IMR-90 (cell line): ENCODE data around the gene CAPN10. TPM values are rescaled to one million over a fixed set of nuclear protein-coding genes. Genes with fewer than 3 reads are reported as not detected.

Experiments
- polyA plus RNA-seq, 3 experiments: library from polyadenylated mRNA; depleted of rRNA; stranded (reverse); fragments of >200 nt; gene quantifications; 2 replicates each; pipeline ENCODE4 v1.2.3, GENCODE V29; 2012; ENCODE audit warnings: low replicate concordance in 1 of 3
- total RNA-seq: library from RNA; depleted of rRNA; stranded (reverse); fragments of >200 nt; gene quantifications from 2 replicates; pipeline ENCODE4 v1.2.3, GENCODE V29; 2012; rRNA removed

CAPN10 gene
- total and polyA plus RNA-seq, 2 of the 4 experiments (the other 2 are of a cell fraction): 6.3 to 20.9 TPM

Other genes with a start within 250 kb of the CAPN10 start
- gene GPC1, start 151.1 kb upstream of the CAPN10 start, total RNA-seq: 16.0 and 18.6 TPM in 2 replicates
- 211 and 222 TPM in 2 replicates for gene GPC1, start 151.1 kb upstream of the CAPN10 start, polyA plus RNA-seq (2012; rRNA removed)
- gene ANKMY1, start 28.7 kb upstream of the CAPN10 start, total RNA-seq: 2.9 and 3.3 TPM in 2 replicates
- gene ANKMY1, start 28.7 kb upstream of the CAPN10 start, polyA plus RNA-seq (2012; rRNA removed): 4.1 and 5.5 TPM in 2 replicates
- gene DUSP28, start 26.4 kb upstream of the CAPN10 start, total RNA-seq: 1.1 and 2.5 TPM in 2 replicates
- 3.3 TPM in 2 replicates for gene DUSP28, start 26.4 kb upstream of the CAPN10 start, polyA plus RNA-seq (2012; rRNA removed)
- 3.8 and 3.9 TPM in 2 replicates for gene RNPEPL1, start 18.2 kb upstream of the CAPN10 start, total RNA-seq
- 15.9 and 18.7 TPM in 2 replicates for gene RNPEPL1, start 18.2 kb upstream of the CAPN10 start, polyA plus RNA-seq (2012; rRNA removed)
- gene GPR35, start 38.7 kb downstream of the CAPN10 start, total RNA-seq: 0.28 TPM in 1 of 2 replicates, not detected in the other
- 0.31 and 0.42 TPM in 2 replicates for gene GPR35, start 38.7 kb downstream of the CAPN10 start, polyA plus RNA-seq (2012; rRNA removed)
- gene AQP12B, start 96.2 kb downstream of the CAPN10 start, total RNA-seq: not detected in 2 replicates
- not detected in 2 replicates for gene AQP12B, start 96.2 kb downstream of the CAPN10 start, polyA plus RNA-seq (2012; rRNA removed)
- not detected in 2 replicates for gene AQP12A, start 105.1 kb downstream of the CAPN10 start, total RNA-seq
- gene AQP12A, start 105.1 kb downstream of the CAPN10 start, polyA plus RNA-seq (2012; rRNA removed): not detected in 2 replicates
- gene KIF1A, start 233.5 kb downstream of the CAPN10 start, total RNA-seq: under 0.01 TPM in 1 of 2 replicates, not detected in the other
- not detected in 2 replicates for gene KIF1A, start 233.5 kb downstream of the CAPN10 start, polyA plus RNA-seq (2012; rRNA removed)